ENCODE results near the gene FAM193A.
"Not testable (repeated sequence)": the region's sequence is repeated elsewhere in the genome, so short reads cannot be mapped to it uniquely, and the experiment has no call there.

Gene FAM193A

GRCh38 chr4:2722033-2722432, 185.6 kb downstream of the FAM193A start:
- no peak for TF ChIP-seq CTCF (conservative IDR thresholded peaks at IDR 0.05; ENCODE audit: low read length)
- no peak for DNase-seq (ENCODE audit: low read depth)
- H3K4me3 ChIP-seq (ENCODE audit: low read length), result no peak overlapping the region

- DNase-seq (ENCODE audit: low read depth), result no peak
- TF ChIP-seq CTCF (conservative IDR thresholded peaks at IDR 0.05; ENCODE audit: low read length), result no peak
- no peak overlapping the region for H3K4me3 ChIP-seq (ENCODE audit: low read length)
These were observed 187.3 kb downstream of the FAM193A start for GRCh38 chr4:2723751-2724150.

GRCh38 chr4:2725380-2725779, 188.9 kb downstream of the FAM193A start:
- DNase-seq (ENCODE audit: low read depth), result no peak
- no peak overlapping the region for H3K4me3 ChIP-seq (ENCODE audit: low read length)
- no peak for TF ChIP-seq CTCF (conservative IDR thresholded peaks at IDR 0.05; ENCODE audit: low read length)

- DNase-seq (ENCODE audit: low read depth); H3K4me3 ChIP-seq (ENCODE audit: low read length): not testable (repeated sequence)
These were observed 190.4 kb downstream of the FAM193A start for GRCh38 chr4:2726881-2727280.

GRCh38 chr4:2728221-2728620, 191.8 kb downstream of the FAM193A start:
- no peak for DNase-seq (ENCODE audit: low read depth)
- TF ChIP-seq CTCF (conservative IDR thresholded peaks at IDR 0.05; ENCODE audit: low read length), result no peak
- H3K4me3 ChIP-seq (ENCODE audit: low read length), result no peak overlapping the region

- TF ChIP-seq CTCF (conservative IDR thresholded peaks at IDR 0.05; ENCODE audit: low read length), result no peak
- H3K4me3 ChIP-seq (ENCODE audit: low read length), result no peak overlapping the region
- DNase-seq (ENCODE audit: low read depth), result no peak
These were observed 192.5 kb downstream of the FAM193A start for GRCh38 chr4:2728806-2729532.

- TF ChIP-seq CTCF (conservative IDR thresholded peaks at IDR 0.05; ENCODE audit: low read length), result no peak
- H3K4me3 ChIP-seq (ENCODE audit: low read length), result no peak overlapping the region
- DNase-seq (ENCODE audit: low read depth), result no peak
These were observed 193.1 kb downstream of the FAM193A start for GRCh38 chr4:2729533-2729875.

- no peak for DNase-seq (ENCODE audit: low read depth)
- H3K4me3 ChIP-seq (ENCODE audit: low read length), result no peak overlapping the region
- TF ChIP-seq CTCF (conservative IDR thresholded peaks at IDR 0.05; ENCODE audit: low read length), result no peak
These were observed 195.5 kb downstream of the FAM193A start for GRCh38 chr4:2731907-2732317.
